ENCODE data around the gene WHRN.

WHRN gene

GRCh38 chr9:114394523-114395333, 110.5 kb downstream of the WHRN start:
- Histone ChIP-seq H3K27me3 (ENCODE audit: insufficient read depth, poor library complexity, severe bottlenecking) (no peaks in the 10 kb centered on the region), H3K27ac (replicated peaks) (no peak overlapping the region), H3K4me3 (replicated peaks; ENCODE audit: insufficient read depth, low read length) (no peak overlapping the region)
- DNase-seq (ENCODE audit: low read depth in 1 of 2, low spot score in 1 of 2) = no peak
- no peak for TF ChIP-seq REST (IDR thresholded peaks at IDR 0.05; ENCODE audit: insufficient replicate concordance, low read depth)
- TF ChIP-seq CTCF (IDR thresholded peaks at IDR 0.05; ENCODE audit: insufficient read depth, low read length) = no peak

- Histone ChIP-seq H3K4me3 (replicated peaks; ENCODE audit: insufficient read depth, low read length) (no peak overlapping the region), H3K27me3 (ENCODE audit: insufficient read depth, poor library complexity, severe bottlenecking) (no peaks in the 10 kb centered on the region), H3K27ac (replicated peaks) (no peak overlapping the region)
- TF ChIP-seq CTCF (IDR thresholded peaks at IDR 0.05; ENCODE audit: insufficient read depth, low read length) (no peak), GABPA (IDR thresholded peaks at IDR 0.05; ENCODE audit: low read depth) (no peak), REST (IDR thresholded peaks at IDR 0.05; ENCODE audit: insufficient replicate concordance, low read depth) (no peak), SPI1 (IDR thresholded peaks at IDR 0.05; ENCODE audit: borderline replicate concordance, low read depth) (no peak), POLR2AphosphoS5 (IDR thresholded peaks at IDR 0.05; ENCODE audit: low read depth) (no peak)
- no peak for DNase-seq (ENCODE audit: low read depth in 1 of 2, low spot score in 1 of 2)
Observed at GRCh38 chr9:114392749-114393112, 112.5 kb downstream of the WHRN start.

- no peak for DNase-seq (ENCODE audit: low read depth in 1 of 2, low spot score in 1 of 2)
- Histone ChIP-seq H3K4me3 (replicated peaks; ENCODE audit: insufficient read depth, low read length) (no peak overlapping the region), H3K27me3 (ENCODE audit: insufficient read depth, poor library complexity, severe bottlenecking) (no peaks in the 10 kb centered on the region), H3K27ac (replicated peaks) (no peak overlapping the region)
- TF ChIP-seq POLR2AphosphoS5 (IDR thresholded peaks at IDR 0.05; ENCODE audit: low read depth) (no peak), REST (IDR thresholded peaks at IDR 0.05; ENCODE audit: insufficient replicate concordance, low read depth) (no peak), SPI1 (IDR thresholded peaks at IDR 0.05; ENCODE audit: borderline replicate concordance, low read depth) (no peak), CTCF (IDR thresholded peaks at IDR 0.05; ENCODE audit: insufficient read depth, low read length) (no peak), GABPA (IDR thresholded peaks at IDR 0.05; ENCODE audit: low read depth) (no peak)
Observed at GRCh38 chr9:114390952-114391351, 114.3 kb downstream of the WHRN start.
